IPS-18a (cell line): Measurements from ENCODE around the gene LRRC73.

Source experiments
- H3K27ac ChIP-seq: one replicate; pipeline ENCODE4 v1.5.1; 2013; ENCODE audit warnings: low read length
- H3K27me3 ChIP-seq: one replicate; pipeline ENCODE4 v1.6.1; 2013; ENCODE audit warnings: mild to moderate bottlenecking, low read length; ENCODE audit not compliant: control insufficient read depth, insufficient read depth
- H3K36me3 ChIP-seq: one replicate; pipeline ENCODE4 v1.6.1; 2013; ENCODE audit warnings: low read depth, low read length; ENCODE audit not compliant: control insufficient read depth
- H3K4me1 ChIP-seq: one replicate; pipeline ENCODE4 v1.6.1; 2013; ENCODE audit warnings: low read depth, low read length; ENCODE audit not compliant: control insufficient read depth
- H3K4me3 ChIP-seq: one replicate; pipeline ENCODE4 v1.5.1; 2013; ENCODE audit warnings: low read length
- H3K9ac ChIP-seq: one replicate; pipeline ENCODE4 v1.6.1; 2013; ENCODE audit warnings: mild to moderate bottlenecking, low read length, moderate library complexity
- H3K9me3 ChIP-seq: one replicate; pipeline ENCODE4 v1.6.1; 2013; ENCODE audit warnings: low read depth, low read length; ENCODE audit not compliant: control insufficient read depth

LRRC73 gene

DNA sequence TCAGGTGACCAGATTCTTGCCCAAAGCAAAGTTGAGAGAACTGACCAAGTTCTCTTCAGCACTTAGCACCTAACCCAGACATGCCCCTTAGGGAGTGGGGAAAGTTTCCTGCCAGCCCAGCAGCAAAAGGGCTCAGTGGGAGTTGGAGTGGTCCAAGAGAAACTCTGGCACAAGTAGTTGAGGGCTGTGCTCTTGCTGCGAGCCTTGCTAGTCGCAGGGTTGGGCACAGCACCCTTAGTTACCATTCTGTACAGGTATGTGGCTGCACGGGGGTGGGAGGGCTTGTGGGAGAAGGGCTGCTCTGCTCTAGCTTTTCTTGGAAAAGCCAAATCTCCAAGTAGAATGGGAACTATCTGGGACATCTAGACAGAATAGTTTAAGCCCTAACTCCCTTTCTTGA is 13.1 kb upstream of the LRRC73 start:
- H3K9ac ChIP-seq = no peak overlapping the region
- no peaks in the 10 kb centered on the region for H3K4me1 ChIP-seq
- H3K4me3 ChIP-seq = no peak overlapping the region
- H3K9me3 ChIP-seq = no peaks in the 10 kb centered on the region
- no peaks in the 10 kb centered on the region for H3K27me3 ChIP-seq
- peaks cover 88% of the 10 kb centered on the region for H3K36me3 ChIP-seq
- no peak overlapping the region for H3K27ac ChIP-seq

DNA sequence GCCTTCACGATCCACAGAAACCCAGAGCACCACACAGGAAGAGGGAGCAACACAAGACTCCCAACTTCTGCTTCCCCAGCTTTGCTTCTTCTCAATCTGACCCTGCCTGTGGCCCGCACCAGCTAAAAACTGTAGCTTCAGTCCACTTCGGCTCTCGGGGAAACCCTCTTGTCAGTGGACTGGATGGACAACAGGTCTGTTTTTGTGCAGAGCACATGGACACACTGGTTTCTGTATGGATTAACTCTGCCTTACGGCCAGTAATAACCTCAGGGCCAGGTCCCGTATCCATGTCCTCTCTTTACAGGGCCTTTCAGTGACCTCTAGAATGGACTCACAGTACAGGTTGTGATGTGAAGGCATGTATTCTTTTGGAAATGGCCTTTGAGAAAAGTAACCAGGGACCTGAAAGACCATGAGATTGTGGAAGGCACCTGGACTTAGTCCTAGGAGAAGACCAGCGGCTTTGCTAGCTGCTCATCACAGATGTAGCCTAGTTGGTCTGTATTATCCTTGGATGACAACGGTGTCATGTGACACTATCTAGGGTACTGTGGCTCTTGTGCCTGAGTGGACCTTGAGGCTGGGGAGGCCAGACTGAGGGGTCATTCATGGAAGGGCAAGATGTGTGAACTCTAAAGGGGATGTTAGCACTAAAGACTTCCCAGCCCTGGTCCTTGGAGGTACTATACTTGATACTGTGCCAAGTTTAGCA is 12.6 kb upstream of the LRRC73 start:
- Histone ChIP-seq H3K36me3 (peaks cover 83% of the 10 kb centered on the region), H3K4me1 (no peaks in the 10 kb centered on the region), H3K4me3 (no peak overlapping the region), H3K9me3 (no peaks in the 10 kb centered on the region), H3K27me3 (no peaks in the 10 kb centered on the region), H3K9ac (no peak overlapping the region), H3K27ac (no peak overlapping the region)

DNA sequence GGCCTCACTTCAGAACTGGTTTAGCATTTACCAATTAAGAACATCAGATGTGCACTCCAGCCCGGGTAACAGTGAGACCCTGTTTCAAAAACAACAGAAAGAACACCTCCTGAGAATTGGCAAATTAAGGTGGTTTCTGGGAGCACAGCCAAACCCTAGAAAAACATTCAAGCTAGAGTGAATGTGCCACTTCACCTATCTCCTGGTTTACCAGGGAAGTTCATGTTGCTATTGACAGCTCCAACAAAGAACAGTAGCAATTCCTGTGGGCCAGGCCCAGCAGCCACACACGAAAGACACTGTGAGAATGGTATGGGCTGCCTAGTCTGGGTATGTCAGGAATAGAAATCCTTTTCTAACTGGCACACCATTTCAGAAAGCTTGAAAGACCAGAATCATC is 11.7 kb upstream of the LRRC73 start:
- Histone ChIP-seq H3K36me3 (peaks cover 75% of the 10 kb centered on the region), H3K27ac (no peak overlapping the region), H3K27me3 (no peaks in the 10 kb centered on the region), H3K9ac (no peak overlapping the region), H3K9me3 (no peaks in the 10 kb centered on the region), H3K4me1 (no peaks in the 10 kb centered on the region), H3K4me3 (no peak overlapping the region)

DNA sequence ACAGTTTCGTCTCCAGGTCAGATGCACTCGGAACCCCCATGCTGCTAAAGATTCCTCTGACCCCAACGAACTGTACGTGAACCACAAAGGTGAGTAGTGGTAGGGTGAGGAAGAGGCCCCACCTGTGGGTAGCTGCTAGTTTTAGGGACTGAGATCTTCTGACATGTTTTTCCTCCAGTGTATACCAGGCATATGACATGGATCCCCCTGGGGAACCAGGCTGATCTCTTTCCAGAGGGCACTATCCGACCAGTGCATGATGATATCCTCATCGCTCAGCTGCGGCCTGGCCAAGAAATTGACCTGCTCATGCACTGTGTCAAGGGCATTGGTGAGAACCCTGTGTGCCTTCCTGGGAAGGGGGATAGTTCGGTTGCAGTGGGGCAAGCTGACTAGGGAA is 10.0 kb upstream of the LRRC73 start:
- Histone ChIP-seq H3K36me3 (peaks cover 64% of the 10 kb centered on the region), H3K4me1 (peaks cover 5% of the 10 kb centered on the region), H3K27ac (no peak overlapping the region), H3K9me3 (no peaks in the 10 kb centered on the region), H3K9ac (no peak overlapping the region), H3K4me3 (no peak overlapping the region), H3K27me3 (no peaks in the 10 kb centered on the region)

DNA sequence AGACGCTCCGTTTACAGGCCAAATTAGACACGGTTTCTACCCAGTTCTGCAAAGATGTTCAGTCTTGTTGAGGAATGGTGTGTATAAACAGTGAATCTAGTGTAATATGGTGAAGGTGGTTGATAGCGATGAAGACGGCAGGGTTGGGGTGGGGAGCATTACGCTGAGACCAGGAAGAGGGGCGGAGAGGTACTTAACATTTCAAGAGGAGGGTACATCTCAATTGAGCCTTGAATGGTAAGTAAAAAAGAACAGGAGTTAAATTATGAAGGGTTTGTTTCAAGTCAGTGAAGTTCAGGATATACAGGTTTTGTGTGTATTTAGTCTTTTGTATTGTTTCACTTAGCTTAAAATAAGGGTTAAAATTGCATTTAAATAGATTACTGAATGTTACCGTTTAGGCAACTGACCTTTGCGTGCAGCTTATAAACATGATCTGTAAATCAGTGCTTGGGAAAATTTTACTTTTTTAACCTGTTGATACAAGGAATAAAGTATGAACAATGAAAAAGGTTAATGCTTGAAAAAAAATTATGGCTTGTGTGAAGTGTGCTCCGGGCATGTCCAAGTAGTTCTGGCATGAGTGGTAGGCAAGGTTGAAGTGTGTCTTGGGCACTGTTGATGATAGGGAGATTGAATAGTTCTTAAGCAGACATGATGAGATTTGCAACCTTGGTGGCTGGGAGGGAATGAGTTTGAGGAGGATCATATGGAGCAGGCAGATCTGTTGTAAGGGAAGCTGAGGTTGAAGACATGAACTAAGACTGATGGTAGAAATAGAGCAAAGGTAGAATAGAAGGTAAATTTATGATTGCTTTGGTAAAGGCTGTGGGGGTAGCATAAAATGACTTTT is 7.6 kb upstream of the LRRC73 start:
- H3K4me1 ChIP-seq = peaks cover 5% of the 10 kb centered on the region
- no peaks in the 10 kb centered on the region for H3K9me3 ChIP-seq
- peak overlapping the region; percentile 98 for H3K27ac ChIP-seq
- peaks cover 60% of the 10 kb centered on the region for H3K36me3 ChIP-seq
- H3K9ac ChIP-seq = peak overlapping the region; percentile 100
- no peaks in the 10 kb centered on the region for H3K27me3 ChIP-seq
- H3K4me3 ChIP-seq = peak overlapping the region; percentile 100

DNA sequence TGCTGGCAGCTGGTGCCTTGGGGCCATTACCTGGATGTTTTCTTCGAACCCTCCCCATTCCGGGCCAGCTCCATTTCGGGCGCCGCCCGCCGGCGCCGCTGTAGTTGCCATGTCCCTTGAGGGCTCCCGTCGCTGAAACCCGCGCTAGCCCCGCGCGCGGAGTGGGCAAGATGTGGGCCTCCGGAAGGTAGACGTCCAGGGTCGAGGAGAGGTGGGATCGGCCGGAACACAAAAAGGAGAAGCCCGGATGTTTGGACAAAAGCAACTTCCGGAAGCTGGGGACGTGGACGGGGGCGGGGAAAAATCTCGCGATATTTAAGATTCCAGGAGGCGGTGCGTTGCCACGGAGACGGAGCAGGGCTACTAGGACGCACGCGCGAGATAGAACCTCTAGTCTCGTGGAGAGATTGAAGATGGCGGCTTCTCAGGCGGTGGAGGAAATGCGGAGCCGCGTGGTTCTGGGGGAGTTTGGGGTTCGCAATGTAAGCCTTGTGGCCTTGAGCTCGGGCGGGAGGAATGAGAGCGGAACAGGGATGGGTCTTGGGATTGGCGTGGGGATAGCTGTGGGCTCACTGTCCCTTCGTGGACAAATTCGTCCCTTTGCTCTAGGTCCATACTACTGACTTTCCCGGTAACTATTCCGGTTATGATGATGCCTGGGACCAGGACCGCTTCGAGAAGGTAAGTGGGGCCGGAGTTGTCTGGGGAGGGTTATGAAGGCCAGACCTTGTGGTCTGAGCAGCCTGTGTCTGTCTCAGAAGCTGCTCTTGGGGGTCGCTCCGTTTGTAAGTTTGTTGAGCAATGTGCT is 6.8 kb upstream of the LRRC73 start, which contains the start of the genes POLR1C and YIPF3:
Gene POLR1C, plus strand, starts transcription at position 393 of the 808 bp plus-strand sequence. Its CDS starts 21 bp downstream, at position 414.
Gene YIPF3, minus strand, starts transcription at position 230 of the 808 bp plus-strand sequence. Its CDS starts 119 bp downstream, at position 111.
- Histone ChIP-seq H3K36me3 (peaks cover 59% of the 10 kb centered on the region), H3K27me3 (no peaks in the 10 kb centered on the region), H3K4me3 (peak within 1 kb of the TSS; percentile 100), H3K9me3 (no peaks in the 10 kb centered on the region), H3K27ac (peak within 1 kb of the TSS; percentile 98), H3K4me1 (peaks cover 5% of the 10 kb centered on the region), H3K9ac (peak within 1 kb of the TSS; percentile 100)

DNA sequence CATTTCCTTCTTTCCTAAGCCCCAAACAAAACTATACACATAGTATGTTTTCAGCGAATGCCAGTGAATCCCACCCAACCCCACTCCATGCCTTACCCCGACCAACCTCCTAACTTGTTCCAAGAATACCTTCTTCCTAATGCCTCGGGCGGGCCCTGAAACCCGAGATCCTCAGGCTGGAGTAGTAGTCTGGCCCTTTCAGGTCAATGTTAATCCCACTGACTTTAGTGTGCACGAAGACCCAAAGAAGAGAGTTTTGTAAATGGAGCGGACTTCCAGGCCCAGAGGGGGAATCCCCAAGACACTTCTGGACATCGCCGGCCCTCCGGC is 6.2 kb upstream of the LRRC73 start:
- Histone ChIP-seq H3K4me3 (peak overlapping the region; percentile 100), H3K27me3 (no peaks in the 10 kb centered on the region), H3K9me3 (no peaks in the 10 kb centered on the region), H3K27ac (peak overlapping the region; percentile 60), H3K36me3 (peaks cover 59% of the 10 kb centered on the region), H3K9ac (peak overlapping the region; percentile 100), H3K4me1 (peaks cover 5% of the 10 kb centered on the region)

DNA sequence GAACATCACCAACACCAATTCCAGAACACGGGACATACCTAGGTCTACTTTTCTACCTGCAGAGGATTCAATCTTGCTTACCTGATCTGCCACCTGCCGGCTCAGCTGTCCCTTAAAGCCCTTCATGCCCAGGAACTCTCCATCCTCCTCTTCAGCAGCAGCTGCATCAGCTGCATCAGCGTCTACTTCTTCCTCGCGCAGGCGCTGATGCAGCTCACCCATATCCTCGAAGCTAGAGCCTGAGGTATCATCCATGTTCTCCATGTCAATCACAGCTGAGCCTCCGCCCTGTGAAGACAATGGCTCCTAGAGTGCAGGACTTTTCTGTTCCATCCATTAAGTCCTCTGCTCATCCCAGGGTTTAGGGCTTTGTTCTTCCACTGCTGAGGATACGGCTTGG is 5.7 kb upstream of the LRRC73 start:
- peak overlapping the region; percentile 100 for H3K4me3 ChIP-seq
- no peak overlapping the region for H3K27ac ChIP-seq
- no peaks in the 10 kb centered on the region for H3K27me3 ChIP-seq
- no peaks in the 10 kb centered on the region for H3K9me3 ChIP-seq
- peaks cover 55% of the 10 kb centered on the region for H3K36me3 ChIP-seq
- peaks cover 5% of the 10 kb centered on the region for H3K4me1 ChIP-seq
- peak overlapping the region; percentile 100 for H3K9ac ChIP-seq

DNA sequence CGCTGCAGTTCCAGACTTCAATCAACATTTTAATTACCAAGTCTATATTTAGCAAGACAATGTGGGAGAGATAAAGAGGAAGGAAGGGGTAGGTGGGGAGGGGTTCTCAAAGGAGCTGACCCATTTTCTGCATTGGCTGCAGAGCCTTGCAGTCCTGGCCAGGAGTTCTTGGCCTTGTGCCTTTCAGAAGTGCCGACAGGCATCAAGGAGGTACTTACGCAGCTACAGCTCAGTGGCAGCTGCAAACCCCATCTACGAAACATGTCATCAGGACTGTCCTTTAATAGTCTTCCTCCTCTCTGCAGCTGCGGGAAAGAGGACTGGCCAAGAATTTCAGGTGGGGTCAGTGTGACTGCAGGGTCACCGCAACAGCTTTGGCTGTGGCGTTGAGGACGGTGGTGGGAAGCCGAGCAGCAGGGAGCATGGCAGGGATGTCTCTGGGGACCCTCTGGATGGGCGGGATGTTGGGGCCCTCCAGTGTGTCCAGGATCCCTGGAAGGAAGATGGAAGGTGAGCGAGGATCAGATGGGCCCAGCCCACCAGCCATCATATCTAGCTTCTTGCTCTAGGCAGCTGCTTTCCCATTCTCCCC is 1.8 kb upstream of the LRRC73 start:
- H3K27ac ChIP-seq = no peak overlapping the region
- peaks cover 8% of the 10 kb centered on the region for H3K4me1 ChIP-seq
- no peak overlapping the region for H3K4me3 ChIP-seq
- no peak overlapping the region for H3K9ac ChIP-seq
- H3K27me3 ChIP-seq = peaks cover 24% of the 10 kb centered on the region
- peaks cover 38% of the 10 kb centered on the region for H3K36me3 ChIP-seq
- H3K9me3 ChIP-seq = no peaks in the 10 kb centered on the region

DNA sequence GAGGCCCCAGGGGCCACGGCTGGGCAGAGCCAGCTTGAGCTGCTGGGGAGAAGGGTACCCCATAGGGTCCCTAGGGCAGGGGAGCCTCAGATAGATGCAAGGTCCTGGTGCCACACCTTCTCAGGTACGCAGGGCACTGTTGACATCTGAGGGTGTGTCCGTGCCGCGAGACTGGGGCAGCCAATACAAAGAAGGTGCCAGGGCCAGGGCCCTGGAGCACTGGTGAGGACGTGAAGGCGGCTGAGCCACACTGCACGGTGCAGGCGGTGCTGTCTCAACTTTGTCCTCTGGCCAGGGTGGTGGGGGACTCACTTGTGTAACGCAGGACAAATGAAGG is 649 bp upstream of the LRRC73 start:
- H3K27me3 ChIP-seq = peaks cover 24% of the 10 kb centered on the region
- H3K9me3 ChIP-seq = no peaks in the 10 kb centered on the region
- H3K27ac ChIP-seq = no peak overlapping the region
- peak overlapping the region; percentile 54 for H3K9ac ChIP-seq
- H3K4me1 ChIP-seq = peaks cover 6% of the 10 kb centered on the region
- H3K4me3 ChIP-seq = peak overlapping the region; percentile 65
- H3K36me3 ChIP-seq = peaks cover 38% of the 10 kb centered on the region
